Liver (tissue), 3 donors: ENCODE measurements around the gene HSF4.

Experiments
- FOXA1 ChIP-seq: IDR thresholded peaks from 2 replicates; pipeline ENCODE4 v1.6.1; 2016; ENCODE audit warnings: antibody characterized with exemption
- RXRA ChIP-seq, 2 donors: IDR thresholded peaks; 2 replicates each; pipeline ENCODE4 v1.6.1; 2017 to 2018; ENCODE audit warnings: antibody characterized with exemption in 2 of 2, mild to moderate bottlenecking in 1 of 2
- TF ChIP-seq, protein P1 (sequence below): fragments of 150-350 bp; IDR thresholded peaks from 2 replicates; pipeline ENCODE4 v1.5.1; 2017; ENCODE audit warnings: improper control_type of control experiment, low read depth, low read length; ENCODE audit not compliant: missing input control
- TF ChIP-seq, protein P2 (sequence below): IDR thresholded peaks from 2 replicates; pipeline ENCODE4 v1.6.1; 2016; ENCODE audit warnings: antibody characterized with exemption
- donor health status: healthy.
- donor health status: healthy.

DNA sequence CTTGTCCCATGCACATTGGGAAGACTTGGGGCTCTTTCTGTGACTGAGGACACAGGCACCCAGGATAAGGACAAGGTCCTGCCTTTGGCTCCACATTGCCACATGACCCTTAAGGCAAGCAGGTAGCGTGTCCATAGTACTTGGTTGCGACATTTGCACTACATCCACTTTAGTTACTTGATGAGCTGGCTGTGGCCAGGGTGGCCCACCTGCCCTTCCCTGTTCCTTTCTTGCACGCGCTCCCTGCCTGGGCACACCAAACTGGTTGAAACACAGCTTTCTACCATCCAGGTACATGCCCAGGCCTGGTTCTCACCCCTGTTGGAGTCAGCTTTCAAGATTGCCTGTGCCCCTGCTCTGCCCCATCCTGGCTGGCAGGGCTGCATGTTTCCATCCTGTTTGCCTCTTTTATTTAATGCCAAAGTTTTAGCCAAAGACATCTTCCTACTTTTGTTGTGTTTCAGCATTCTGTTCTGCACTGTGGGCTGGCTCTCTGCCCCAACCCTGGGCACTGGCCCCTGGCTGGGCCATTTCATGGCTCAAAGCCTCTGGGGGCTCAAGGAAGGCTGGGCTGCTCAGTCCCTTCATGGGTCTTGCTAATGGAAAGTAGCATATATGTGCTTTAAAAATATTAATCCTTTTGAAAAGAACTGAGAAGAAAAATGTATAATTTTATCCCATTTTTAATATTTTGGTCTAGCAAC is 17.0 kb upstream of the HSF4 start:
- TF ChIP-seq, protein P1, sequence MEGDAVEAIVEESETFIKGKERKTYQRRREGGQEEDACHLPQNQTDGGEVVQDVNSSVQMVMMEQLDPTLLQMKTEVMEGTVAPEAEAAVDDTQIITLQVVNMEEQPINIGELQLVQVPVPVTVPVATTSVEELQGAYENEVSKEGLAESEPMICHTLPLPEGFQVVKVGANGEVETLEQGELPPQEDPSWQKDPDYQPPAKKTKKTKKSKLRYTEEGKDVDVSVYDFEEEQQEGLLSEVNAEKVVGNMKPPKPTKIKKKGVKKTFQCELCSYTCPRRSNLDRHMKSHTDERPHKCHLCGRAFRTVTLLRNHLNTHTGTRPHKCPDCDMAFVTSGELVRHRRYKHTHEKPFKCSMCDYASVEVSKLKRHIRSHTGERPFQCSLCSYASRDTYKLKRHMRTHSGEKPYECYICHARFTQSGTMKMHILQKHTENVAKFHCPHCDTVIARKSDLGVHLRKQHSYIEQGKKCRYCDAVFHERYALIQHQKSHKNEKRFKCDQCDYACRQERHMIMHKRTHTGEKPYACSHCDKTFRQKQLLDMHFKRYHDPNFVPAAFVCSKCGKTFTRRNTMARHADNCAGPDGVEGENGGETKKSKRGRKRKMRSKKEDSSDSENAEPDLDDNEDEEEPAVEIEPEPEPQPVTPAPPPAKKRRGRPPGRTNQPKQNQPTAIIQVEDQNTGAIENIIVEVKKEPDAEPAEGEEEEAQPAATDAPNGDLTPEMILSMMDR: no peak
- TF ChIP-seq, protein P2, sequence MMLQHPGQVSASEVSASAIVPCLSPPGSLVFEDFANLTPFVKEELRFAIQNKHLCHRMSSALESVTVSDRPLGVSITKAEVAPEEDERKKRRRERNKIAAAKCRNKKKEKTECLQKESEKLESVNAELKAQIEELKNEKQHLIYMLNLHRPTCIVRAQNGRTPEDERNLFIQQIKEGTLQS: no peak
- TF ChIP-seq RXRA (IDR thresholded peaks at IDR 0.05): no peak
- TF ChIP-seq FOXA1: no peak
